GM04503 (cell line): ENCODE measurements around the gene RPS29.
"Not testable (repeated sequence)": the region's sequence is repeated elsewhere in the genome, so short reads cannot be mapped to it uniquely, and the experiment has no call there.

Source experiments
- DNase-seq: peaks from one replicate; pipeline ENCODE4 v3.0.0-alpha.2; 2012; ENCODE audit warnings: low read depth

RPS29 gene

GRCh38 chr14:49585803-49586672 is at the start of gene RPS29:
Gene RPS29 (minus strand): TSS chr14:49586380. CDS start chr14:49586346, 34 bp downstream.
- DNase-seq, result peak; percentile 96

GRCh38 chr14:49634547-49635334 is 48.6 kb upstream of the RPS29 start, which contains the start of gene DNAAF2:
Gene DNAAF2 (minus strand): TSS chr14:49635244. CDS start chr14:49635149, 95 bp downstream.
- no peak for DNase-seq

- peak; percentile 54 for DNase-seq
Observed at GRCh38 chr14:49633640-49634546, 47.7 kb upstream of the RPS29 start.

DNA sequence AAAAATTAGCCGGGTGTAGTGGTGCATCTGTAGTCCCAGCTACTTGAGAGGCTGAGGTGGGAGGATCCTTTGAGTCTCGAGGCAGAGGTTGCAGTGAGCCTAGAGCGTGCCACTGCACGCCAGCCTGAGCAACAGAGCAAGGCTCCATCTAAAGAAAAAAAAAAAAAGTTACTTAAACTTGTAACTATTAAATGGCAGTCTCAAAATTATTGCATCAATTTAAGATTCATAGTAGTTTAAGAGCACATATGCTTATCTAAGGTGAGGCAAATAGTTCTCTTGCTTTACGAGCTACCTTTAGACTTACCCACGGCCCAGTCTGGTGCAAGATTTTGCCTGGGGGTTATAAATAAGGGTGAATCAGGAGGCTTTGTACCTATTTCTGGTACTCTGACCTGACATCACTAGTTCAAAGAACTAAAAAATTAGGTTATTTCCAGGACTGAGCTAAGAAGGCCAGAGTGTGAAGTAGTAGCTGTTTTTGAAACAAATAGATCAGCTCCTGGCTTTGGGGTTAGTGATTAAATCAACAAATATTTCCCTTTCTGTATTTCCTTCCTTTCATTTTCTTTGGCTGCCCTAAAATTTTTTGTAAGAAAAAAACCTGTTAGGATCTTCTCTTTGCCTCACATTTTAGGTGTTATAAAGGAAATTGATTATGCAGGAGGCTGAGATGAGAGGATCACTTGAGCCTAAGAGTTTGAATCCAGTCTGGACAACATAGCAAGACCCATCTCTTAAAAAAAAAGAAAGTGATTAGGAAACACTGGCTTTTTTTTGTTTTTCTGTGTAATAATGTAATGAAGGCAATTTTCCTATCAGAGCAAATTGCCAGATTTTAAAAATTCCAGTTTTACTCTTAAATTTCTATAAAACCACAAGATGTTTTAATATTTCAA is 38.0 kb upstream of the RPS29 start:
- DNase-seq, result no peak

DNA sequence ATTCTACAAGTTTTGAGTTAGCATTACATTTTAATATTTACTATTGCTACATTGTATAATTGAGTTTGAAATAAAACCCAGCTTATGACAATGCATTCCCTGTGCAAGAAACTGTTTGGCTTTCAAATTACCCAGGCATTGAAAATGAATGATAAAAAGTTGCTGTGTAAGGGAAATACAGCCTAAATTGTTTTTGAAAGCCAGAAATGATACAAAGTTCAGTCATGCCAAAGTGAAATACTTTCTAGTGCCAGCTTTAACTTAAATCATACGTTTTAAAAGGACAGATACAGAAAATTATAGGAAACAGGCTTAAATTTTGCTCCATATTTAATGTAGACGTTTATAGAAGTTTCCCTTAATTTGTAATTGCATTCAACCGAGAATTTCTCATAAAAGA is 37.2 kb upstream of the RPS29 start:
- DNase-seq, result no peak

DNA sequence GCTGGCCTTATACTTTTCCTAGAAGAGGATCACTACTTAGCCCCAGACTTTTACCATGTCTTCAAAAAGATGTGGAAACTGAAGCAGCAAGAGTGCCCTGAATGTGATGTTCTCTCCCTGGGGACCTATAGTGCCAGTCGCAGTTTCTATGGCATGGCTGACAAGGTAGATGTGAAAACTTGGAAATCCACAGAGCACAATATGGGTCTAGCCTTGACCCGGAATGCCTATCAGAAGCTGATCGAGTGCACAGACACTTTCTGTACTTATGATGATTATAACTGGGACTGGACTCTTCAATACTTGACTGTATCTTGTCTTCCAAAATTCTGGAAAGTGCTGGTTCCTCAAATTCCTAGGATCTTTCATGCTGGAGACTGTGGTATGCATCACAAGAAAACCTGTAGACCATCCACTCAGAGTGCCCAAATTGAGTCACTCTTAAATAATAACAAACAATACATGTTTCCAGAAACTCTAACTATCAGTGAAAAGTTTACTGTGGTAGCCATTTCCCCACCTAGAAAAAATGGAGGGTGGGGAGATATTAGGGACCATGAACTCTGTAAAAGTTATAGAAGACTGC is 35.9 kb upstream of the RPS29 start:
- DNase-seq, result no peak

DNA sequence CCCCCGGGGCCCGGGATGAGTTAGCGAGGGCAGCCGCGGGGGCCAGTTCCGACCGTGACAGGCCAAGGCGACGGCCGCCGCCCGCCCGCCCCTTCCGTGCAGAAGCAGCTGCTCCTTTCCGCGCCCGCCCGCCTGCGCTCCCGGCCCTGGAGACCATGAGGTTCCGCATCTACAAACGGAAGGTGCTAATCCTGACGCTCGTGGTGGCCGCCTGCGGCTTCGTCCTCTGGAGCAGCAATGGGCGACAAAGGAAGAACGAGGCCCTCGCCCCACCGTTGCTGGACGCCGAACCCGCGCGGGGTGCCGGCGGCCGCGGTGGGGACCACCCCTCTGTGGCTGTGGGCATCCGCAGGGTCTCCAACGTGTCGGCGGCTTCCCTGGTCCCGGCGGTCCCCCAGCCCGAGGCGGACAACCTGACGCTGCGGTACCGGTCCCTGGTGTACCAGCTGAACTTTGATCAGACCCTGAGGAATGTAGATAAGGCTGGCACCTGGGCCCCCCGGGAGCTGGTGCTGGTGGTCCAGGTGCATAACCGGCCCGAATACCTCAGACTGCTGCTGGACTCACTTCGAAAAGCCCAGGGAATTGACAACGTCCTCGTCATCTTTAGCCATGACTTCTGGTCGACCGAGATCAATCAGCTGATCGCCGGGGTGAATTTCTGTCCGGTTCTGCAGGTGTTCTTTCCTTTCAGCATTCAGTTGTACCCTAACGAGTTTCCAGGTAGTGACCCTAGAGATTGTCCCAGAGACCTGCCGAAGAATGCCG is 35.1 kb upstream of the RPS29 start:
- DNase-seq, result no peak

GRCh38 chr14:49620182-49621113 is 34.3 kb upstream of the RPS29 start, which contains the start of the genes MGAT2 and RPL36AL:
Gene MGAT2 (plus strand): TSS chr14:49620799. CDS start chr14:49621269, 470 bp downstream.
Gene RPL36AL (minus strand): TSS chr14:49620626. CDS start chr14:49619104, 1,522 bp downstream.
- DNase-seq, result peak; percentile 93

DNA sequence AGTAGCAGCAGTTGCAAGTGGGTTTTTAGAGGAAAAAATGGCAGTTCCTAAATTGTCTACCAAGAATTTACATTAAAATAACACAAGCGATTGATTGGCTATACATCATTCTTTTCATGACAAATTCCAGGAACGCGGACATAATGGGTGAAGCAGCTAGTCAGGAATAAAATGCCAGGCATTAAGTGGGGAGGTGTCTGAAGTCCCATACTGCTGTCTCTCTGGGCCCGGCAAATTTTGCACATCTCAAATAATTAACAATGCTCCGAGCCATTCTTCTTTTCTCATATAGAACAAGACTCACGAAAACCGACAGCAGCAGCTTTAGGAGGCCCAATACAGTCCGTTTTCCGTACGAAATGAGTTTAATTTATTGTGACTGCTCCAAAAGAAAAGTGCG is 33.5 kb upstream of the RPS29 start:
- no peak for DNase-seq

DNA sequence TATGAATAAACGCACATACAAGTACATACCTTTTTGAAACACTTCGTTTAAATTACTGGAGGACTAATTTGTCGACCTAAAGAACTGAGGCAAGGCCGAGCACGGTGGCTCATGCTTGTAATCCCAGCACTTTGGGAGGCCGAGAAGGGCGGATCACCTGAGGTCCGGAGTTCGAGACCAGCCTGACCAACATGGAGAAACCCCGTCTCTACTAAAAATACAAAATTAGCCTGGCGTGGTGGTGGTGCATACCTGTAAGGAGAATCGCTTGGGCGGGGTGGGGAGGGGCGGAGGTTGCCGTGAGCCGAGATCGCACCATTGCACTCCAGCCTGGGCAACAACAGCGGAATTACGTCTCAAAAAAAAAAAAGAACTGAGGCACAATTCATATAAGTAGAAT is 33.1 kb upstream of the RPS29 start:
- DNase-seq, result not testable (repeated sequence)

GRCh38 chr14:49617852-49618519 is 31.8 kb upstream of the RPS29 start:
- DNase-seq, result no peak

DNA sequence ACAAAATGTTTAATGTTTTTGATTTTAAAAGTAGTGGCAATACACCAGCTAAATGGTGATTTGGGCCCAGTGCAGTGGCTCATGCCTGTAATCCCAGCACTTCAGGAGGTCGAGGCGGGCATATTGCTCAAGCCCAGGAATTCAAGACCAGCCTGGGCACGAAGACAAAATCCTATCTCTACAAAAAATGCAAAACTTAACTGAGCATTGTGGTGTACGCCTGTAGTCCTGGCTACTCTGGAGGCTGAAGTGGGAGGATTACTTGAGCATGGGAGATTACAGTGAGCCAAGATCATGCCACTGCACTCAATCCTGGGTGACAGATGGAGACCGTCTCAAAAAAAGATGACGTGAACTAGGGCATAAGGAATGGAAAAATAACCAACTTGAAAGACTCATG is 29.6 kb upstream of the RPS29 start:
- no peak for DNase-seq

GRCh38 chr14:49614196-49614595 is 28.0 kb upstream of the RPS29 start:
- no peak for DNase-seq

- DNase-seq, result no peak
Observed at GRCh38 chr14:49612671-49613070, 26.5 kb upstream of the RPS29 start.

GRCh38 chr14:49612251-49612650 is 26.1 kb upstream of the RPS29 start:
- DNase-seq, result no peak

- DNase-seq, result no peak
Observed at GRCh38 chr14:49607583-49607982, 21.4 kb upstream of the RPS29 start.

- no peak for DNase-seq
Observed at GRCh38 chr14:49598485-49599300, 12.5 kb upstream of the RPS29 start, which contains the start of gene LRR1. Gene LRR1 (plus strand): TSS chr14:49598940. CDS start chr14:49599021, 81 bp downstream.
